Measurements from ENCODE around the gene E2F2. TPM values are rescaled to one million over a fixed set of nuclear protein-coding genes. Genes with fewer than 3 reads are reported as not detected.

The E2F2 gene
- total and polyA plus RNA-seq, 4 experiments from 2014 or later, result 0.69 to 1.2 (median 1.1) TPM

DNA sequence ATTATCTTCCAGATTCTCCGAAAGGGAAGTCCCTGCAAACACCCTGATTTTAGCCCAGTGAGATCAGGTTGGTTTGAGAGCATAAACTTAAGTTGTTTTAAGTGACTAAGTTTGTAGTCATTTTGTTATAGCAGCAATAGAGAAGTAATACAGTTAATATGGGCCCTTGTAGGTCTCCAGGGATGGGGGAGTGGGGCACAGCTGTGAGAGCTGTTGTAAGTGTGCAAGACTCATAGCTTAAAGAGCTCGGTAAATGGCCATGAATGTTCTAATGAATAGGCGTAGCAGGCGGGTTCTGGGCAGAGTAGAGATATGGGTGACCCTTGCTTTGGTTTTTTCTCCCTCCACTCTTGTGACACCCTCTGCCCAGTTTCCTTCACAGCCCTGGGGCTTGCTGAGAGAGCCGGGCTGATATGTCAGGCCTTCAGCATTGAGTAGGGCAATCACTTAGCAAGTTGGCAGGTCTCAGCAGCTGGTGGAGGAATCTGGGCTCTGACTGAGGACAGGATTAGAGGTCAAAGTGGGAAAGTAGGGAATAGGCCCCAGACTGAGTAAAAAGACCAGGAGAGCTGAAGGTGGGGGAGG lies 44.3 kb upstream of the E2F2 start:
- Histone ChIP-seq H3K9me3 (ENCODE audit: control insufficient read depth in 1 of 2, low read length in 2 of 2) (no peaks in the 10 kb centered on the region), H3K36me3 (ENCODE audit: insufficient read depth, low read length) (no peaks in the 10 kb centered on the region), H3K27ac (ENCODE audit: low read depth, low read length) (no peak overlapping the region), H3K4me3 (ENCODE audit: low read length in 2 of 2) (no peak overlapping the region), H3K27me3 (ENCODE audit: insufficient read depth, low read length) (no peaks in the 10 kb centered on the region), H3K4me1 (ENCODE audit: insufficient read depth, low read length) (peaks cover 25% of the 10 kb centered on the region)
- ChIA-PET POLR2A (ENCODE audit: partially characterized antibody) (interaction anchor here (0.9 to 8.4 kb wide), 5 partner anchors 18 to 59 kb away, joined by 3 to 111 read pairs (median 3); partner anchors contain the start of gene ID3), CTCF (ENCODE audit: partially characterized antibody) (no interaction called here)
- Mint-ChIP-seq H3K27ac (peak overlapping the region in 2 of 7 donors; percentile 66 to 77), H3K36me3 (no peaks in the 10 kb centered on the region), H3K27me3 (no peaks in the 10 kb centered on the region), H3K9me3 (no peaks in the 10 kb centered on the region), H3K4me3 (no peak overlapping the region), H3K4me1 (peaks cover 13 to 27% (median 20%) of the 10 kb centered on the region in 4 donors)
- no peak for DNase-seq
- intact Hi-C loops (cut with micrococcal nuclease), result no loop called here

DNA sequence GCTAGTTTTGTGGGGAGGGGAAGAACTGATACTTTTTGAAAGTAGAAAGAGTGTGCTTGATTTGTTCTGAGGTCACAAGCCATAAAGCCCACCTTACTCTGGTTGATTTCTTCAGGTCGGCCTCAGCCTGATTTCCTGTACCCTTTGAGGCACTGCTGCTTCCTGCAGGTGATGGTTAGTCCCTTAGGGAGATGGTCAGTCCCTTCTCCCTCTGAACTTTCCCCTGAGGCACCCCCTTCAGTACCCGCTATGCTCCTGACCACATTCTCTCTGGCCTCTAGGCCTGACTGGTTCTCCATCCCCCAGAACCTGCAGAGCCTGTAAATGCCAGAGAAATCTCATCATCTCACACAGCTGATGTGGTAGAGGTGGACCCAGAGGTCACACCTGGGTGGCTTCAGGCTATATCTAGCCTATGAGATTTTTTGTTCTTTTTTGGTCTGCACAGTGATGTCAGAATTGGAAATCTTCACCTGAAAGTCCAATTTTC lies 43.3 kb upstream of the E2F2 start:
- H3K4me1 ChIP-seq (ENCODE audit: insufficient read depth, low read length), result peaks cover 25% of the 10 kb centered on the region

DNA sequence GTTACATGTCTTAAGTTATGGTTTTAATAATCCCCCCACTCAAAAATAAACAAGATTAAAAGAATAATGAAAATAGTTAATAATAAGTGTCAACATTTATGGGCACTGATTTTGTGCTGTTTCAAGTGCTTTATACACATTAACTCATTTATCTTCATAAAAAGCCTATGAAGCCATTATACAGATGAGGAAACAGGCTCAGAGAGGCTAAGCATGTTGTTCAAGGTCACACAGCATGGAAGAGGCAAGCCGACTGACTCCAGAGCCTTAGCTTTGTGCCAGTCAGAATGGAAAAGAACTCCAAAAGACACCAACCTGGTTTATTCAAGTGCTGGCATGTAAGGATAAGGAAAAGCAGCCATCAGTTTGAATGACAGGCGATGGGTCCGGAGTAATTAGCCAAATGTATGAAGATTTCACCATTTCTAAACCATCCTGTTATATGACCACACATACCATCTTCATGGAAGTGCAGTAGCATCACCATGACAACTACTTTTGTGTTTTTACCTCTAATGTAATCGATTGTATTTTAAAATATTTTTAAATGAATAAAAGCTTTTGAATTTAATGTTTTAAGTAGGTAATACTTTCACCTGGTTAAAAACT lies 42.6 kb upstream of the E2F2 start:
- POLR2A ChIA-PET (ENCODE audit: partially characterized antibody), result interaction anchor here (8.4 kb wide), 1 partner anchor 16 kb away, joined by 111 read pairs; the partner anchor contains the start of gene ID3
- Histone ChIP-seq H3K27ac (ENCODE audit: low read depth, low read length) (no peak overlapping the region), H3K9me3 (ENCODE audit: control insufficient read depth in 1 of 2, low read length in 2 of 2) (no peaks in the 10 kb centered on the region), H3K4me3 (ENCODE audit: low read length in 2 of 2) (no peak overlapping the region), H3K4me1 (ENCODE audit: insufficient read depth, low read length) (peaks cover 23% of the 10 kb centered on the region), H3K27me3 (ENCODE audit: insufficient read depth, low read length) (peaks cover 5% of the 10 kb centered on the region), H3K36me3 (ENCODE audit: insufficient read depth, low read length) (no peaks in the 10 kb centered on the region)
- intact Hi-C loops (cut with micrococcal nuclease), result no loop called here
- no peak overlapping the region for H3K27ac Mint-ChIP-seq
- H3K4me1 Mint-ChIP-seq, result peaks cover 10 to 28% (median 18%) of the 10 kb centered on the region in 4 donors
- no peaks in the 10 kb centered on the region for H3K36me3 Mint-ChIP-seq
- peaks cover 5 to 9% of the 10 kb centered on the region in 2 donors for H3K27me3 Mint-ChIP-seq
- DNase-seq, result no peak
- no peaks in the 10 kb centered on the region for H3K9me3 Mint-ChIP-seq
- CTCF ChIA-PET (ENCODE audit: partially characterized antibody), result interaction anchor here (1.1 to 4.2 kb wide), 3 partner anchors 61 to 64 kb away, joined by 4 to 17 read pairs (median 6); no protein-coding TSS in a partner anchor
- no peak overlapping the region for H3K4me3 Mint-ChIP-seq

More for the DNA sequence above, 43.3 kb upstream of the E2F2 start:
- Mint-ChIP-seq H3K36me3 (no peaks in the 10 kb centered on the region), H3K9me3 (no peaks in the 10 kb centered on the region), H3K27me3 (peaks cover 4 to 5% of the 10 kb centered on the region in 2 donors), H3K4me3 (no peak overlapping the region), H3K27ac (no peak overlapping the region), H3K4me1 (peaks cover 13 to 27% (median 21%) of the 10 kb centered on the region in 4 donors)
- ChIA-PET CTCF (ENCODE audit: partially characterized antibody) (interaction anchor here (1.1 to 4.2 kb wide), 2 partner anchors 60 to 63 kb away, joined by 4 to 17 read pairs; no protein-coding TSS in a partner anchor), POLR2A (ENCODE audit: partially characterized antibody) (interaction anchor here (1.2 to 8.4 kb wide), 3 partner anchors 17 to 45 kb away, joined by 3 to 111 read pairs (median 29); partner anchors contain the start of gene ID3)
- intact Hi-C loops (cut with micrococcal nuclease), result no loop called here
- no peak for DNase-seq
- H3K4me3 ChIP-seq (ENCODE audit: low read length in 2 of 2), result no peak overlapping the region
- H3K27me3 ChIP-seq (ENCODE audit: insufficient read depth, low read length), result no peaks in the 10 kb centered on the region
- no peak overlapping the region for H3K27ac ChIP-seq (ENCODE audit: low read depth, low read length)
- no peaks in the 10 kb centered on the region for H3K36me3 ChIP-seq (ENCODE audit: insufficient read depth, low read length)
- no peaks in the 10 kb centered on the region for H3K9me3 ChIP-seq (ENCODE audit: control insufficient read depth in 1 of 2, low read length in 2 of 2)

DNA sequence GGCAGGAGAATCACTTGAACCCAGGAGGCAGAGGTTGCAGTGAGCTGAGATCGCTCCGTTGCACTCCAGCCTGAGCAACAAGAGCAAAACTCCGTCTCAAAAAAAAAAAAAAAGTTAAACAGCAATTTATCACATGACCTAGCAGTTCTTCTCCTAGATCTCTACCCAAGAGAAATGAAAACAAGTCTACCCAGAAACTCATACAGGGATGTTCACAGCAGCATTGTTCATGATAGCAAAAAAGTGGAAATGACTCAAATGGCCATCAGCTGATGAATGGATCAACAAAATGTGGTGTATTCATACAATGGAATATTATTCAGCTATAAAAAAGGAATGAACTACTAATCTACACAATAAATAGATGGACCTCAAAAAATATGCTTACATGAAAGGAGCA lies 40.4 kb upstream of the E2F2 start:
- CTCF ChIA-PET (ENCODE audit: partially characterized antibody), result interaction anchor here (0.7 to 4.2 kb wide), 4 partner anchors 13 to 203 kb away, joined by 3 to 17 read pairs (median 4); partner anchors contain the start of gene ID3
- intact Hi-C loops (cut with micrococcal nuclease), result no loop called here
- Mint-ChIP-seq H3K9me3 (peaks cover 0 to 2% (median 0%) of the 10 kb centered on the region in 8 donors), H3K27me3 (peaks cover 14 to 15% of the 10 kb centered on the region in 2 donors), H3K4me1 (peaks cover 7 to 20% (median 11%) of the 10 kb centered on the region in 4 donors), H3K27ac (no peak overlapping the region), H3K36me3 (no peaks in the 10 kb centered on the region), H3K4me3 (no peak overlapping the region)
- peaks cover 7% of the 10 kb centered on the region for H3K27me3 ChIP-seq (ENCODE audit: insufficient read depth, low read length)
- peaks cover 10% of the 10 kb centered on the region for H3K4me1 ChIP-seq (ENCODE audit: insufficient read depth, low read length)
- no peak overlapping the region for H3K27ac ChIP-seq (ENCODE audit: low read depth, low read length)
- H3K36me3 ChIP-seq (ENCODE audit: insufficient read depth, low read length), result no peaks in the 10 kb centered on the region
- H3K4me3 ChIP-seq (ENCODE audit: low read length in 2 of 2), result no peak overlapping the region
- DNase-seq, result no peak
- H3K9me3 ChIP-seq (ENCODE audit: control insufficient read depth in 1 of 2, low read length in 2 of 2), result no peaks in the 10 kb centered on the region
- POLR2A ChIA-PET (ENCODE audit: partially characterized antibody), result interaction anchor here (1.5 to 8.4 kb wide), 3 partner anchors 14 to 42 kb away, joined by 3 to 111 read pairs (median 5); partner anchors contain the start of gene ID3

DNA sequence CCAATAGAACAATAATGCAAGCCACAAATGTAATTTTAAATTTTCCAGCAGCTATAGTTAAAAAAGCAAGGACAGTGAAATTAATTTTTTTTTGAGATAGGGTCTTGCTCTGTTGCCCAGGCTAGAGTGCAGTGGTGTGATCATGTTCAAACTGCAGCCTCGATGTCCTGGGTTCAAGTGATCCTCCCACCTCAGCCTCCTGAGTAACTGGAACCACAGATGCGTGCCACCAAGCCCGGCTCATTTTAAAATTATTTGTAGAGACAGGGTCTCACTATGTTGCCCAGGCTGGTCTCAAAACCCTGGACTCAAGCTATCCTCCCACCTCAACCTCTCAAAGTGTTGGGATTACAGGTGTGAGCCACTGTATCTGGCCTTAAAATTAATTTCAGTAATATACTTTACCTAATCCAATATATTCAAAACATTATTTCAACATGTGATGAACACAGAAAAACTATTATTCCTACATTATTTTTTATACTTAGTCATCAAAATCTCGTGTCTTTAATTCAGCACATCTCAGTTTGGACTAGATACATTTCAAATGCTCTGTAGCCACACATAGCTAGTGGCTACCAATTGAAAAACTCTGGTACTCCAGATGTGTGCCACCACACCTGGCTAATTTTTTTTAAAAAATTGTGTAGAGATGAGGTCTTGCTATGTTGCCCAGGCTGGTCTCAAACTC lies 39.1 kb upstream of the E2F2 start:
- Mint-ChIP-seq H3K27ac (no peak overlapping the region), H3K36me3 (no peaks in the 10 kb centered on the region), H3K4me1 (peaks cover 7 to 27% (median 13%) of the 10 kb centered on the region in 4 donors), H3K9me3 (peaks cover 0 to 2% (median 0%) of the 10 kb centered on the region in 8 donors), H3K27me3 (peaks cover 19 to 22% of the 10 kb centered on the region in 2 donors), H3K4me3 (no peak overlapping the region)
- Histone ChIP-seq H3K9me3 (ENCODE audit: control insufficient read depth in 1 of 2, low read length in 2 of 2) (no peaks in the 10 kb centered on the region), H3K4me1 (ENCODE audit: insufficient read depth, low read length) (peaks cover 10% of the 10 kb centered on the region), H3K27me3 (ENCODE audit: insufficient read depth, low read length) (peaks cover 7% of the 10 kb centered on the region), H3K36me3 (ENCODE audit: insufficient read depth, low read length) (no peaks in the 10 kb centered on the region), H3K4me3 (ENCODE audit: low read length in 2 of 2) (no peak overlapping the region), H3K27ac (ENCODE audit: low read depth, low read length) (no peak overlapping the region)
- ChIA-PET POLR2A (ENCODE audit: partially characterized antibody) (interaction anchor here (1.4 to 3.4 kb wide), 2 partner anchors 11 to 15 kb away, joined by 3 to 19 read pairs; partner anchors contain the start of gene ID3), CTCF (ENCODE audit: partially characterized antibody) (interaction anchor here (1.2 to 4.2 kb wide), 3 partner anchors 64 to 202 kb away, joined by 3 to 17 read pairs (median 8); no protein-coding TSS in a partner anchor)
- intact Hi-C loops (cut with micrococcal nuclease), result no loop called here
- no peak for DNase-seq

DNA sequence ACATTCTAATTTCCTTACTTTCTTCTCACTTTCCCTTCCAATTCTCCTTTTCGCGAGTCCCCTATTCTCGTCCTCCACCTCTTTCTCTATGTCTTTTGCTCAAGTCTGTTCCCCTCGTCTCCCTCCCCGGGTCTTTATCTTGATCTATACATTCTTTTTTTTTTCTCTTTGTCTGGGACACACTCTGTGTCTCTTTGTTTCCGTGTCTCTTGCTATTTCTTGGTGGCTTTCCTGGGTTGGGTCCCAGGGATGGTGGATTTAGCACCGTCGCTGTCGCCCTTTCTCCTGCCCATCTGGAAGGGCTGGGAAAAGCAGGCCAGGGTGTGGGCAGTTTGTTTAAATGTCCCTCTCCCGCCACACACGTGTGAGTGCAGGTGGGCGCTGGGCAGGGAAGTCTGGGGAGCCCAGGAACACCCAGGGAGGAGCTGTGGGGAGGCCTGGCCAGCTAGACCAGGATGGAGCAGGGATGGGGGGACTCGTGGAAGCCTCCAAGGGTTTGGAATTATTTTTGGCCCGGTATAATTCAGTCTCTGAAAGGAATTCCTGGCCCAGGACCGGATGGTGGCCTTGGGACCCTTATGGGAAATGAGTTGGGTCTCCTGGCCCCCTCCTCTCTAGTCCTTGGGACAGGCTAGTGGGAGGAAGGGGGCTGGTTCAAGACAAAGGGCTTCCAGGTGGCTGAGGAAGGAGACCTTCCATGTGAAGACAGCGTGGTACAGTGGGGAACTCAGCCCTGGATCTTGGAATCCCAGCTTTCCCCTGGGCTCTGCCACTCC lies 37.8 kb upstream of the E2F2 start:
- H3K36me3 Mint-ChIP-seq, result no peaks in the 10 kb centered on the region
- no peak overlapping the region for H3K27ac ChIP-seq (ENCODE audit: low read depth, low read length)
- H3K4me3 ChIP-seq (ENCODE audit: low read length in 2 of 2), result no peak overlapping the region

More for the DNA sequence above, 37.8 kb upstream of the E2F2 start:
- Mint-ChIP-seq H3K27ac (peak overlapping the region in 5 of 7 donors; percentile 15 to 94 (median 65)), H3K4me1 (peaks cover 7 to 27% (median 13%) of the 10 kb centered on the region in 4 donors), H3K9me3 (peaks cover 0 to 2% (median 0%) of the 10 kb centered on the region in 8 donors), H3K27me3 (peaks cover 19 to 22% of the 10 kb centered on the region in 2 donors), H3K4me3 (peak overlapping the region; percentile 76 to 94 (median 88))
- ChIA-PET CTCF (ENCODE audit: partially characterized antibody) (interaction anchor here (0.6 to 2.2 kb wide), 4 partner anchors 10 to 338 kb away, joined by 3 to 8 read pairs (median 4); no protein-coding TSS in a partner anchor), POLR2A (ENCODE audit: partially characterized antibody) (interaction anchor here (0.7 to 3.4 kb wide), 7 partner anchors 8 to 44 kb away, joined by 3 to 19 read pairs (median 3); partner anchors contain the start of gene ID3)
- DNase-seq, result no peak
- Histone ChIP-seq H3K36me3 (ENCODE audit: insufficient read depth, low read length) (no peaks in the 10 kb centered on the region), H3K4me1 (ENCODE audit: insufficient read depth, low read length) (peaks cover 10% of the 10 kb centered on the region), H3K27me3 (ENCODE audit: insufficient read depth, low read length) (peaks cover 7% of the 10 kb centered on the region), H3K9me3 (ENCODE audit: control insufficient read depth in 1 of 2, low read length in 2 of 2) (no peaks in the 10 kb centered on the region)
- intact Hi-C loops (cut with micrococcal nuclease), result no loop called here

Measured in CD4-positive, alpha-beta memory T cell (primary cell).